Suppressor macrophage treated with lipopolysaccharide for 4 hours (primary cell): ENCODE results near the gene AKT1S1.

Experiments
- DNase-seq: peaks from one replicate; pipeline ENCODE4 v3.0.0-alpha.2; 2020

AKT1S1 gene

GRCh38 chr19:49882643-49883042 is 5.5 kb upstream of the AKT1S1 start:
- no peak for DNase-seq

DNA sequence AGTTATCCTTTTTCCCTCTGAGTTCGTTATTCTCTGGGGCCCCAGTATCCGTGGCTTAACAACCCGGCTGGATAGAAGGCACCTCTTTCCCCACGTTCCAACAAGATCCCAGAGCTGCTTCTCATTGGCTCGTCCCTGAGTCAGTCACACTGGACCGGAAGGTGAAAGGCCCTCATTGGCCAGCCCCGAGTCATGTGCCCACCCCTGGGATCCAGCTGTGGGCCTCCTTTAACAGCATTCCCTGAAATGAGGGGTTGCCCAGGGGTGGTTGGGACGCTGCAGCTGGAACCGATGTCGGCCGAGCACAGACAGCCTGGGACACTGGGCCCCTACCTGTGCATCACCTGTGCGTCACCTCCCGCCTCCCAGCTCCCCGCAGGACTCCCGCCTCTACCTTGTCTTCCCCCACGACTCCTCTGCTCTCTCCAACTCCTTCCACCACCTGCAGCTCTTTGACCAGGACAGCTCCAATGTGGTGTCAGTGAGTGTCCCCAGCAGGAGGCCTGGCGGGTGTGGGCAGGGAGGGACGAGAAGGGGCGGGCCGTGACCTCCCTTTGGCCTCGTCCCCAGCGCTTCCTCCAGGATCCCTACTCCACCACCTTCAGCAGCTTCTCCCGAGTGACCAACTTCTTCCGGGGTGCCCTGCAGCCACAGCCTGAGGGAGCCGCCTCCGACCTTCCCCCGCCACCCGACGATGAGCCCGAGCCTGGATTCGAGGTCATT is 4.7 kb upstream of the AKT1S1 start:
- no peak for DNase-seq

GRCh38 chr19:49881186-49881585 is 4.0 kb upstream of the AKT1S1 start:
- no peak for DNase-seq

DNA sequence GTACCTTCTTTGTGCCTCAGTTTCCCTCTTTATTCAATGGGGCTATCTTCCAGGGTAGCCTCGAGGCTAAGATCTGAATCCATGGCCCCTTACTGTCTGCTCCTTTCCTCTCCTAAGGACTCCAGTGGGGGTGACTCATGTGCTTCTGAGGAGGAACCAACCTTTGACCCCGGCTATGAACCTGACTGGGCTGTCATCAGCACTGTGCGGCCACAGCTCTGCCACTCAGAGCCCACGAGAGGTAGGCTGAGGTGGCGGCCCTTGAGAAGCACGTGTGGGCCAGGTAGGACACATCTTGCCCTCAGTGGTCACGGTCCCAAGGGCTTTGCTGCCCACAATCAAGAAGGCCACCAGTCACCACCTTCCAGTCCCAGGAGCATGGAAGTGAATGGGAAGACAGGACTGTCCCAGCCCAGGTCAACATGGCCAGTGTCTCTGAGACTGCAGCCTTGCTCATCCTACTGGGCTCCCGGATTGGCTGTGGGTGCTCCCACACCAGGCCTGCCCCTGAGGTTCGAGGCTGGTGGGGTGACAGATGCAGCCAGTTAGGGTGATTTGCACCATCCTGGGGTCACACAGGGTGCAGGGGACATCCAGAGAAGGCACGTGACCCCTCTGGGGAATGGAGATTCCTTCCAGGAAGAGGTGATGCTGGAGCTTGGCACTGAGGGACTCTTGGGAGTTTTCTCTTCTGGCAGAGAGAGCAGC is 3.2 kb upstream of the AKT1S1 start:
- no peak for DNase-seq

DNA sequence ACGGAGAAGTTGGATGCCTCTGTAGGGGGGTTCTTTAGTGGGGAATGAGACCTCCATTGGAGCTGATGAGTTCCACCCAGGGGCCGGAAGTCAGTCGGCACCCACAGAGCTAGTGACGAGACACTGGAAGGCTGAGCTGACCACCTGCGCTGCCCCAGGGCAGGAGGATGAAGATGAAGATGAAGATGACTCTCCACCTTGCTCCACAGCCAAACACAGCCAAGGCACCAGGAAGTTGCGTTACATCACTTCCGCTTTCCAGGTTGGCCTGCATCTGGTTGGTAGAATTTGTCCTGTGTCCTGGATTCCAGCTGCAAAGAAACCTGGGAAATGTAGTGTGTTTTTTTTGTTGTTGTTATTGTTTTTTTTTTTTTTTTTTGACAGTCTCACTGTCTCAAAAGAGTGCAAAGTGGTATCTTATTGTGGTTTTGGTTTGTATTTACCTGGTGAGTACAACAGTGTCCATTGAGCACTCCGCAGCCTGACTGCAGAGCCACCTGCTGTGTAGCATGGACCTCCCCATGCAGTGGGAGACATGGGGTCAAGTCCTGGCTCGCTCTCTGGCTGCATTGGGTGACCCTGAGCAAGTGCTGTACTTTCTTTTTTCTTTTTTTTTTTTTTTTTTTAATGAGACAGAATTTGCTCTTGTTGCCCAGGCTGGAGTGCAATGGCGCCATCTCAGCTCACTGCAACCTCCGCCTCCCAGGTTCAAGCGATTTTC is 2.2 kb upstream of the AKT1S1 start:
- DNase-seq, result peak; percentile 48

- DNase-seq, result no peak
Measured at GRCh38 chr19:49878744-49879070, 1.6 kb upstream of the AKT1S1 start.

DNA sequence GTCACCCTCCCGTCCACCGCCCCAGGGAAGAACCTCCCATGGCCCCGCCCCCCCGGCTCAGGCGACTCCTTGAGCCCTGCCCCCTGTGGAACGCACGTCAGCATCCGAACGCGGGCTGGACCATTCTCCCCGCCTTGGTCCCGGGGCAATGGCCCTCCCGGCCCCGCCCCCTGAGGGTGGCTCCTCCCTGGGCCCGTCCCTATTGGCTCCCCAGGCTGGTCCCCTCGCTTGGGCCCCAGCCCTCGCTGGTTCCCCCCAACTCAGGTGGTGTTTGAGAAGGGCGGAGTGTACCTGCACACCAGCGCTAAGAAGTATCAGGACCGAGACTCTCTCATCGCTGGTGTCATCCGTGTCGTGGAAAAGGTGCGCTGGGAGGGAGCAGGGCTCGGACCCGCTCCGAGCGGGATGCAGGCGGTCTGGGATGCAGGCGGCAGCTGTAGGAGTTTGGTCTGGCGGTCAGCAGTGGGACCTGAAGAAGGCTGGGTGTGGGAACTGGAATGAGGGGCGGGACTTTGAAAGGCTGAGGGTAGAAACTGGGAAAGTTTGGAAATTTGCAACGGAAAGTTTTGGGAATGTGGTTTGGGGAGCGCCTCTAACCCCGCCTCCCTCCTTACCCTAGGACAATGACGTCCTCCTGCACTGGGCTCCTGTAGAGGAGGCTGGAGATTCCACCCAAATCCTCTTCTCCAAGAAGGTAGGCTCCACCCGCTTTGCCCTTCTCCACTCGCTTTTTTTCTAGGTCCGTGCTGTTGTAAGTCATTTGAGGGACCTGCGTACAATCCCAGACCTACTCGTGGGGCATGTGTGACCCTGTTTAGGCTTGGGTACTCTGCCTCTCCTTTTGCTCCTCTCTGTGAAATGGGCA is 956 bp upstream of the AKT1S1 start:
- peak; percentile 99 for DNase-seq

- peak; percentile 99 for DNase-seq
Measured at GRCh38 chr19:49876422-49877019, 634 bp downstream of the AKT1S1 start.

- no peak for DNase-seq
Measured at GRCh38 chr19:49875857-49876421, 1.2 kb downstream of the AKT1S1 start.

DNA sequence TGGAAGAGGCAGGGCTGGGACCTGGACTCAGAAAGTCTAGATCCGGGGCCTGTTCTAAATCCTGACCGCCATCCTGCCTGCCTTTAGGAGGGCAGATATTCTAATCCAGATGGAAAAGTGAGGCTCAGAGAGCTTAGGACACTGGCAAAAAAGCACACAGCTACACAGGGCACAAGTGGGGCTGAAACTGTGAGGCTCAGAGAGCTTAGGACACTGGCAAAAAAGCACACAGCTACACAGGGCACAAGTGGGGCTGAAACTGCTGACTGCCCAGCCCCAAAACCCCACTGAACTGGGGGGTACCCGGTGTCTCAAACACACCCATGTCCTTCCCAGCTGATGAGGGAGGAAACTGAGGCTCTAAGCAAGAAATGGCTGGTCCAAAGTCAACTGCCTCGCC is 2.0 kb downstream of the AKT1S1 start:
- DNase-seq, result no peak

- DNase-seq, result no peak
Measured at GRCh38 chr19:49874503-49875157, 2.5 kb downstream of the AKT1S1 start.

DNA sequence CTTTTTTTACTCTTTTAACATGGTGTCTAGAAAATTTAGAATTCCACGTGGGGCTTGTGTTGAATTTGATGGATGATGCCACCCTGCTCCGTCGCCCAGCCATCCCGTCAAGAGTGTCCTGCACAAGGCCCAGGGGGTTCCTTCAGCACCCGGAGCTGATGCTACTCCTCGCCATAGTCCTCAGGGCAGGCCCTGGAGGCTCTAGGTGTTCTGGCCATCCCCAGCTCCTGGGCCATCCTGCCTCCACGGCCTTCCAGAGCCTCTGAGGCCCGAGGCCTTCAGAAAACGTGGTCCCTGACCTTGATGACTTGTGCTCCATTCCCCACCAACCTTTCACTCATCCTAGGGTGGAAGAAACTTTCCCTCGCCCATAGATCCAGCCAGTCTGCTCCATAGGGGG is 3.3 kb downstream of the AKT1S1 start:
- no peak for DNase-seq

DNA sequence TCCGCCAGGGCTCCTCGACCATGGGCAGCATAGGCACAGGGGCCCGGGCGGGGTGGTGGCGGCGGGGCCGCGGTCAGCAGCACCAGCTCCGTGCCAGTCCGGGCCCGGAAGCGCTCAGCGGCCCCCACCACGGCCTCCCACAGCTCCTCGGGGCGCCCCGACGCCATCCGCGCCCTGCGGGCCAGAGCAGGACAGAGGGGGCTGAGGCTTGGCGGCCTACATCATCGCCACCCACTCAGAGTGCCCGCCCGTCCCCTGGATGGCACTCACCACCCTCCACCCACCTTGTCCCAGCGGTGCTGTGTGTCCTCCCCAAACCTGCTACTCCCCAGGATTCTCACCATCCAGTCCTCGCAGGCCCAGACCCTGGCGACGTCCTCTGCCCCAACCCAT is 4.0 kb downstream of the AKT1S1 start:
- no peak for DNase-seq

DNA sequence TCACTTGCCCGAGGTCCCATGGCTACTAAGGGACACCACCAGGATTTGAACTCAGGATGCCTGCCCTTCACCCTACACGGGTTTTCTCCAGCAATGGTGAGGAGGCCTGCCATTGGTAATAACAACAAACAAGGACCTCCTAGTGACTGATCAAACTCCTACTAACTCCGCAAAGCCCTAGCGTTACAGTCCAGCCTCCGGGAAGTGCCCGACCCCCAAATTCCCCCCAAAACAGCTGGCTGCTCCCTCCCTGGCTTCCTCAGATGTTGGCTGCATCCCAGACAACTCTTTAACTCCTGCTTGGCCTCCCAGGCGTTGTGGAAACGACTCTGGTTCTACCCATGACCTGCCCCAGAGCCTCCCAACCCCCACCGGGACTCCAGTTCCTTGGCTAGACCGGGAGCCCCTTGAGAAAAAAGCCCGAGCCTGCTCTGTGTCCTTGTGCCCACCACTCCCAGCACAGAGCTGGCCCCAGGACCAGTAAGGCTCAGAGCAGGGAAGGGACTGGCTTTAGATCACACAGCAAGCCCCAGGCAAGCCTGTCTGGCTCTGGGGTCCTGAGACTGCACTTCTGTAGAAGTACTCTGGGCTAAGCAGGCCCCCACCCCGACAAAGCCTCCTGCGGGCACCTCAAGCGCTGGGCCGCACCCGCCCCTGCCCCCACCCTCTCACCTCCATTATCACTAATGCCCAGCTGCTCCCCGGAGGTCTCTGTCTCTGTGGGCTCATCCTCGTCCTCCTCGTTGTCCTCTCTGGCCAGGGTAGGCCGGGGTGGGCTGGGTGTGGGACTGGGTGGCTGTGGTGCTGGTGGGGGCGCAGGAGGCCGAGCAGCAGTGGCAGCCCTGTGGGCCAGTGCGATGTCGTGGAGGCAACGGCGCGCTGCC is 4.7 kb downstream of the AKT1S1 start:
- DNase-seq, result no peak

DNA sequence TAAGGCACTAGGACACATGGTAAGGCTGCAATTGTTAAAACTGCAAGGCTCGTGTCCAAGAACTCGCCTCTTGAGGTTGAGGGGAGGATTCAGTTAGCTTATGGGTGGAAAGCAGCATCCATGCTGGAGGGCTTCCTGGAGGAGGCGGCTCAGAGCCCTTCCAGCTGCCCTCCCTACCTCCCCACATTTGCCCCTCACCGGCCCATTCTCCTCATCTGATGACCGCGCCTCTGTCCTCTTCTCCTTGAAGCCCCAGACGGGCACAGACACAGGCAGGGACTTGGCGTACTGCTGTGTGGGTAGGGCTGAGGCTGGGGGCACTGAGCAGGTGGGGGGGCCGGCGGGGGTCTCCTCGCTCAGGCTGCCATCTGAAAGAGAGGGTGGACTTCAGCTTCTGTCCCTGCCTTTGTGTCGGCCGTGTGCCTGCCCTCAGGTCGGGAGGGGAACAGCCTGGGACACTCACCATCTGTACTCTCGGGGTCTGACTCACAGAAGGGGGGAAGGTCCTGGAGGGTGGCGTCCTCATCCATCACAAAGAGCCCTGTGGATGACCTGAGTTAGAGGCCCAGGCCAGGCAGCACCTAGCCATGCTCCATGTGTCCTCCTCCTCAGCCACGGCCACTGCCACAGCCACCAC is 5.7 kb downstream of the AKT1S1 start:
- DNase-seq, result no peak

DNA sequence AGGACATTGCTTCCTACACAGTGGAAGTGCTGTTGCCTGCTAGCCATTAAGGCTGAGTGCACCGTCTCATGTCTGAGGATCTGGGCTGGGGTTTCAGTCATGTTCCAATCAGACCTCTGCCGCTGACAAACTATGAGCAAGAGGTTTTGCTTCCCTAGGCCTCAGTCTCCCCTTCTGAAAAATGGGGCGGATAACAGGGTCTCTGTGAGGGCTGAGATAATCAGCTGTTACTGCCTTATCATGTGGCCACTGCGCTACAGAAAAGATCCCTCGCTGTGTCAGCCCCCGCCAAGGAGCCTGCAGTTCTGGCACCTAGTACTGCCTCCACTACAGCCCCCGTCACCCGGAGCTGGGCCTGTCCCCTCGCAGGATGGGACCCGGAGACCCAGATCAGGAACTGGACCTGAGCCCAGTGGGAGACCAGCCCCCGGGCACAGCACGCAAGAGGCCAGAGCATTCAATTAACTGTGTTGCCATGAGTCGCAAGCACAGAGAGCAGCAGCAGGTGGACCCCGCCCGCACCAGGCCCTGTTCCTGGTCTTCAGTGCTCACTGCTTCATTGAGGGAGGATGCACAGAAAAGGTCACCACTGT is 6.8 kb downstream of the AKT1S1 start:
- no peak for DNase-seq

DNA sequence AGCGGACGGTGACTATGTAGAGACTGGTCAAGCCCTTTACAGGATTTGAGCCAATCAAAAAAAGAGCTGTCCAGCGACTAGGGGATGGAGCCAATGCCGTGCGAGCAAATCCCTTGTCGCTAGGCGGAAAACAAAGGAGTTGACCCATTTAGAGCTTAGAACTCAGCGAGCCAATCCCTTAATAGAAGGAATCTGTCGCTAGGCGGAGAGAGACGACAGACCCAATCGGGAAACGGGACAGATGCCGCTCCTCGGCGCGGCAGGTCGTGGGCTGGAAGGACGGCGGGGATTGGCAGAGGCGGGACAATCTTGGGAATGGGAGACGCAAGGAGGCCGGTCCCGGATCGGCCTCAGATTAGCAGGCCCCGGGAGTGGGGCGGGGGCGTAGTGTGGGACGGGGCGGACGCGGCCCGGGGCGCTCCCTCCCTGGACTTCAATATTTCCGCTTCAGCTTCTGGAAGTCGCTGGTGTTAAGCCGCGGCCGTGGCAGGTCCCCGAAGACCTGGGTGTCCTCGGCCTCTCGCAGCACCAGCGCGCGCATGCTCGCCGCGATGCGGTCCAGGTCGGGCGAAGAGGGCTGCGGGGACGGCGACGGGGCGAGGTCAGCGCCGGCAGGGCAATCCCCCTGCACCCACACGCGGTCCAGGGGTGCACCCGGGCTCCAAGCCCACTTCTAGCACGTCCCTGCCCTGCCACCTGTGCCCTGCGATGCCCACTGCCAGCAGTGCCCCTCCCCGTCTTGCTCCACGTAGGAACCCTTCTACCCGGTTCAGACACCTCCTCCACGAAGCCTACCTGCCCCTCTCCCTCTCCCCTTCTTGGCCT is 7.5 kb downstream of the AKT1S1 start:
- peak; percentile 99 for DNase-seq

DNA sequence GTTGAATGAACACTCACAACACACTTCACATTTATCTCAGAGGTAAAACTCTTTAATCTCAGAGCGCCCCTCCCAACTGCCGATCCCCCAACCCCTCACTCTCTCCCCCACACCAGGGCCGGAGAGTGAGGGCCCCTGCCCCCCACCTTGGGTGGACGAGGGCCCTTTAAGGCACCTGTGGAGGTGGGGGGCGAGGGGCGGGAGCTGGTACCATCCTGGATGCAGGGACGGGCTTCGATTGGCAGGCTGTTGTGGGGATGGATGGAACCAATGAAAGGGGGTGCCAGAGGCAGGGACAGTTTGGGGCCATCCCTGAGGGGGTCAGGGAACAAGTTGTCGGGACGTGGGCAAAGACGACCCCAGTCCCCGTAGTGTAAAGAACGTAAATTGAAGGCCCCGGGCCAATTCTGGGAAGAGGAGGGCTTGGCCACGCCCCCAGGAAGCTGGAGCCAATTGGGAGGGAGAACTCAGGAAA is 8.1 kb downstream of the AKT1S1 start:
- no peak for DNase-seq
